ENCODE data around the gene CEP55. TPM values are rescaled to one million over a fixed set of nuclear protein-coding genes. Genes with fewer than 3 reads are reported as not detected.

CEP55 gene
- total and polyA plus RNA-seq, 2 donors (not counting 1 experiment from before 2014, with no cell fraction given): 16.1 to 19.0 TPM

DNA sequence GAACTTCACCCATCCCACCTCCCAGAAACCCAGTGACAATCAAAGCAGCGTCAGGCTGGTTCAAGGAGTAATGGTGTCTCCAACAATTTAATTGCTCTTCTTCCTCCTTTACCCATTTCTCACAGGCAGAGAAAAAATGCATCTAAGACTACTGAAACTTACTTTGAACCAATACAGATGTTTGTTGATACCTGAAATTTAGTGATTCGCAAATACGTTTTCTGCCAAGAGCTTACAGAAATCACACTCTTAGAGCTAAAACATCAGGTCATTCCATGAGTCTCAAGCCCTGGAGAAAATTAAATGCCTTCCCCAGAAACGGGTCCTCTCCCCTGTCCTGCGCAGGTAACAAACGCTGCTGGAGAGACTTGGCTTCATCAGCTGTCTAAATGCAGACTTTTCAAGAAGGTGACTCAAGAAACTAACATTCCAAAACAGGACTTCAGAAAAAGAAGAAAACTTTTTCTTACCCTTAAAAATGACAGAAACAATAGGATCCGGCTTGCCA is 14.7 kb upstream of the CEP55 start:
- Histone ChIP-seq H3K4me1 (ENCODE audit: control insufficient read depth, extremely low read depth, insufficient read depth, low read length) (peaks cover 8% of the 10 kb centered on the region), H3K9me3 (ENCODE audit: control insufficient read depth, insufficient read depth, low read depth, low read length) (no peaks in the 10 kb centered on the region), H2AFZ (ENCODE audit: low read length) (no peak overlapping the region), H4K20me1 (ENCODE audit: control insufficient read depth, extremely low read depth, insufficient read depth, low read length) (no peaks in the 10 kb centered on the region), H3K4me2 (ENCODE audit: extremely low read depth, insufficient read depth, low read length) (peak overlapping the region; percentile 67), H3K79me2 (ENCODE audit: control insufficient read depth, insufficient read depth, low read length) (peaks cover 51% of the 10 kb centered on the region), H3K36me3 (ENCODE audit: control insufficient read depth, insufficient read depth, low read length) (peaks cover 4% of the 10 kb centered on the region), H3K4me3 (replicated peaks in 1 of 4; ENCODE audit: control extremely low read depth in 1 of 4, insufficient read depth in 1 of 4, low read depth in 3 of 4, low read length in 4 of 4) (peak overlapping the region; percentile 65 to 99 (median 80)), H3K27me3 (ENCODE audit: control insufficient read depth, insufficient read depth, low read length) (no peaks in the 10 kb centered on the region), H3K9ac (ENCODE audit: insufficient read depth, low read length) (peak overlapping the region; percentile 68), H3K27ac (ENCODE audit: insufficient read depth, low read length) (peak overlapping the region; percentile 90)
- peak in 1 of 2 donors; percentile 38 for DNase-seq (ENCODE audit: low read depth in 2 of 2)
- TF ChIP-seq, protein P1, sequence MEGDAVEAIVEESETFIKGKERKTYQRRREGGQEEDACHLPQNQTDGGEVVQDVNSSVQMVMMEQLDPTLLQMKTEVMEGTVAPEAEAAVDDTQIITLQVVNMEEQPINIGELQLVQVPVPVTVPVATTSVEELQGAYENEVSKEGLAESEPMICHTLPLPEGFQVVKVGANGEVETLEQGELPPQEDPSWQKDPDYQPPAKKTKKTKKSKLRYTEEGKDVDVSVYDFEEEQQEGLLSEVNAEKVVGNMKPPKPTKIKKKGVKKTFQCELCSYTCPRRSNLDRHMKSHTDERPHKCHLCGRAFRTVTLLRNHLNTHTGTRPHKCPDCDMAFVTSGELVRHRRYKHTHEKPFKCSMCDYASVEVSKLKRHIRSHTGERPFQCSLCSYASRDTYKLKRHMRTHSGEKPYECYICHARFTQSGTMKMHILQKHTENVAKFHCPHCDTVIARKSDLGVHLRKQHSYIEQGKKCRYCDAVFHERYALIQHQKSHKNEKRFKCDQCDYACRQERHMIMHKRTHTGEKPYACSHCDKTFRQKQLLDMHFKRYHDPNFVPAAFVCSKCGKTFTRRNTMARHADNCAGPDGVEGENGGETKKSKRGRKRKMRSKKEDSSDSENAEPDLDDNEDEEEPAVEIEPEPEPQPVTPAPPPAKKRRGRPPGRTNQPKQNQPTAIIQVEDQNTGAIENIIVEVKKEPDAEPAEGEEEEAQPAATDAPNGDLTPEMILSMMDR (conservative IDR thresholded peaks at IDR 0.05 in 1 of 2, IDR thresholded peaks at IDR 0.05 in 1 of 2; ENCODE audit: low read depth in 1 of 2, low read length in 2 of 2): no peak
- no peak for TF ChIP-seq EZH2 (IDR thresholded peaks at IDR 0.05; ENCODE audit: low read length, missing control alignments)

DNA sequence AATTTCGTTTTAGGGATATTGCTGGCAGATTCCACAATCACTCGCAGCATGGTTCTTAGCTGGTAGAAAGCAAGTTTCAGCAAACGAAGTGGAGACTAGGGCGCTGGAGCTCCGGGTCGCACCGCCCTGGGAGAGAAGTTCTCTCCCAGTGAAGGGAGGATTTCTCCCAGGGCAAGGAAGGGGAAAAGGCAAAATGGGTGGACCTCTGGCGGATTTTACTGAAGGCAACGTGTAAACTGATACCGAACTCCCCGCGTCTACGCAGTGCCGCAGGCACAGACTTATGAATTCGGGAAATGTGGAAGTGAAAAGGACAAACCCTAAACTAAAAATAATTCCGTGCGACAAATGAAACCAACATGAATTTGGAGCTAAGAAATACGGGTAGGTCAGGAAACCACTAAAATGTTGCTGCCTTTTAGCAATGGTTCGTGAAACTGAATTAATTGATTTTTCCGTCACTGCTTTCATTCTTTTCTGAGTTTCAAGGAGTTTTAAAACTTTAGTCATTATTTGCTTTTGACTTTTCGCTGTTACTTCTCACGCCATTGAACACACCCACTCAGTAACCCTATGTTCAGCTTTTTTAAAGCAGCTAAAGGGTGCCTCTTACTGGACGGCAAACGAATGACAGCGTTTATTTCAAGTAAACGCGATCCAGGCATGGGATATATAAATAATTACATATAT is 14.1 kb upstream of the CEP55 start, which contains the start of gene MYOF:
TSS of gene MYOF (minus strand) at position 190 of the 690 bp plus-strand sequence. CDS start at position 50, 140 bp downstream.
- Histone ChIP-seq H3K9me3 (ENCODE audit: control insufficient read depth, insufficient read depth, low read depth, low read length) (no peaks in the 10 kb centered on the region), H3K79me2 (ENCODE audit: control insufficient read depth, insufficient read depth, low read length) (peaks cover 45% of the 10 kb centered on the region), H3K27me3 (ENCODE audit: control insufficient read depth, insufficient read depth, low read length) (no peaks in the 10 kb centered on the region), H4K20me1 (ENCODE audit: control insufficient read depth, extremely low read depth, insufficient read depth, low read length) (no peaks in the 10 kb centered on the region), H3K27ac (ENCODE audit: insufficient read depth, low read length) (peak within 1 kb of the TSS; percentile 90), H3K4me3 (replicated peaks in 1 of 4; ENCODE audit: control extremely low read depth in 1 of 4, insufficient read depth in 1 of 4, low read depth in 3 of 4, low read length in 4 of 4) (peak within 1 kb of the TSS; percentile 65 to 99 (median 80)), H3K4me1 (ENCODE audit: control insufficient read depth, extremely low read depth, insufficient read depth, low read length) (peaks cover 8% of the 10 kb centered on the region), H3K36me3 (ENCODE audit: control insufficient read depth, insufficient read depth, low read length) (peaks cover 4% of the 10 kb centered on the region), H3K9ac (ENCODE audit: insufficient read depth, low read length) (peak within 1 kb of the TSS; percentile 68), H2AFZ (ENCODE audit: low read length) (no peak within 1 kb of the TSS), H3K4me2 (ENCODE audit: extremely low read depth, insufficient read depth, low read length) (peak within 1 kb of the TSS; percentile 67)
- TF ChIP-seq EZH2 (IDR thresholded peaks at IDR 0.05; ENCODE audit: low read length, missing control alignments): no peak
- TF ChIP-seq, protein P1 (conservative IDR thresholded peaks at IDR 0.05 in 1 of 2, IDR thresholded peaks at IDR 0.05 in 1 of 2; ENCODE audit: low read depth in 1 of 2, low read length in 2 of 2): peak; percentile 55 to 64
- peak; percentile 86 to 93 for DNase-seq (ENCODE audit: low read depth in 2 of 2)

DNA sequence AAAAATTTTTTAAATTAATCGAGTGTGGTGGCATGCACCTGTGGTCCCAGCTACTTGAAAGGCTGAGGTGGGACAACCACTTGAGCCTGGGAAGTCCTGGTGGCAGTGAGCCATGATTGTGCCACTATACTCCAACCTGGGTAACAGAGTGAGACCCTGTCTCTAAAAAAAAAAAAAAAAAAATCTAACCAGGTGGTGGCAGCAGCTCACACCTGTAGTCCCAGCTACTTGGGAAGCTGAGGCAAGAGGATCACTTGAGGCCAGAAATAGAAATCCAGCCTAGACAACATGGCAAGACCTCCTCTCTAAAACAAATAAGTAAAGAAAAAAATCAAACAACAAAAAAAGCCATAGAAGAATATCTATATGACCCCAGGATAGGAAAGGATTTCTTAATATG is 10.7 kb upstream of the CEP55 start:
- no peaks in the 10 kb centered on the region for H3K36me3 ChIP-seq (ENCODE audit: control insufficient read depth, insufficient read depth, low read length)
- H3K27me3 ChIP-seq (ENCODE audit: control insufficient read depth, insufficient read depth, low read length): no peaks in the 10 kb centered on the region
- H3K4me1 ChIP-seq (ENCODE audit: control insufficient read depth, extremely low read depth, insufficient read depth, low read length): no peaks in the 10 kb centered on the region
- H3K27ac ChIP-seq (ENCODE audit: insufficient read depth, low read length): no peak overlapping the region
- no peak for DNase-seq (ENCODE audit: low read depth in 2 of 2)
- no peak overlapping the region for H2AFZ ChIP-seq (ENCODE audit: low read length)
- H3K4me3 ChIP-seq (replicated peaks in 1 of 4; ENCODE audit: control extremely low read depth in 1 of 4, insufficient read depth in 1 of 4, low read depth in 3 of 4, low read length in 4 of 4): no peak overlapping the region
- H3K9me3 ChIP-seq (ENCODE audit: control insufficient read depth, insufficient read depth, low read depth, low read length): no peaks in the 10 kb centered on the region
- peaks cover 13% of the 10 kb centered on the region for H3K79me2 ChIP-seq (ENCODE audit: control insufficient read depth, insufficient read depth, low read length)
- no peaks in the 10 kb centered on the region for H4K20me1 ChIP-seq (ENCODE audit: control insufficient read depth, extremely low read depth, insufficient read depth, low read length)
- TF ChIP-seq, protein P1 (conservative IDR thresholded peaks at IDR 0.05 in 1 of 2, IDR thresholded peaks at IDR 0.05 in 1 of 2; ENCODE audit: low read depth in 1 of 2, low read length in 2 of 2): no peak
- TF ChIP-seq EZH2 (IDR thresholded peaks at IDR 0.05; ENCODE audit: low read length, missing control alignments): no peak
- H3K4me2 ChIP-seq (ENCODE audit: extremely low read depth, insufficient read depth, low read length): no peak overlapping the region
- H3K9ac ChIP-seq (ENCODE audit: insufficient read depth, low read length): no peak overlapping the region
